Smooth muscle cell (in vitro differentiated cells): ENCODE measurements around the gene PPP1CB. TPM values are rescaled to one million over a fixed set of nuclear protein-coding genes. Genes with fewer than 3 reads are reported as not detected.

Source experiments
- DNase-seq: peaks from one replicate; lab custom pipeline; 2025; ENCODE audit not compliant: unreplicated experiment; lab: John Stamatoyannopoulos, UW
- H2AFZ ChIP-seq: fragments of 200-600 bp; sonication (generic); 2 replicates; pipeline ENCODE4 v1.6.0; 2016; ENCODE audit warnings: antibody characterized with exemption, low read depth, mild to moderate bottlenecking
- H3F3A ChIP-seq: fragments of 200-600 bp; sonication (generic); 2 replicates; pipeline ENCODE4 v1.6.0; 2017; ENCODE audit warnings: antibody characterized with exemption, low read depth
- H3K27ac ChIP-seq: fragments of 200-600 bp; sonication (generic); 2 replicates; pipeline ENCODE4 v1.5.1; 2016; ENCODE audit warnings: low read depth, mild to moderate bottlenecking
- H3K27me3 ChIP-seq: fragments of 200-600 bp; sonication (generic); 2 replicates; pipeline ENCODE4 v1.6.1; 2016; ENCODE audit warnings: low read depth, mild to moderate bottlenecking
- H3K36me3 ChIP-seq: fragments of 200-600 bp; sonication (generic); 2 replicates; pipeline ENCODE4 v1.5.1; 2016; ENCODE audit warnings: low read depth
- H3K4me1 ChIP-seq: fragments of 200-600 bp; sonication (generic); 2 replicates; pipeline ENCODE4 v1.5.1; 2016; ENCODE audit warnings: low read depth
- H3K4me2 ChIP-seq: fragments of 200-600 bp; sonication (generic); 2 replicates; pipeline ENCODE4 v1.6.0; 2016; ENCODE audit warnings: mild to moderate bottlenecking
- H3K4me3 ChIP-seq: fragments of 200-600 bp; sonication (generic); 2 replicates; pipeline ENCODE4 v1.5.1; 2016; ENCODE audit warnings: mild to moderate bottlenecking
- H3K79me2 ChIP-seq: fragments of 200-600 bp; sonication (generic); 2 replicates; pipeline ENCODE4 v1.6.0; 2016; ENCODE audit warnings: low read depth, mild to moderate bottlenecking
- H3K9ac ChIP-seq: fragments of 200-600 bp; sonication (generic); 2 replicates; pipeline ENCODE4 v1.6.0; 2016; ENCODE audit warnings: low read depth
- H3K9me3 ChIP-seq: fragments of 200-600 bp; sonication (generic); replicated peaks from 2 replicates; pipeline ENCODE4 v1.5.1; 2016; ENCODE audit warnings: low read depth
- H4K20me1 ChIP-seq: fragments of 200-600 bp; sonication (generic); 2 replicates; pipeline ENCODE4 v1.6.0; 2016; ENCODE audit warnings: low read depth
- WGBS: methylation state at CpG from one replicate; pipeline ENCODE4 v1.1.7; 2016; ENCODE audit warnings: low lambda C conversion rate; 5-methylcytosine and 5-hydroxymethylcytosine counted together
- polyA plus RNA-seq: library from polyadenylated mRNA; unstranded; fragments of >200 nt; fragmentation: Nextera tagmentation; extraction: Ambion mirVana; gene quantifications from 2 replicates; pipeline ENCODE4 v1.2.1, GENCODE V29; 2016
- total RNA-seq: library from RNA; depleted of rRNA; stranded (reverse); fragments of >200 nt; gene quantifications from 2 replicates; pipeline ENCODE4 v1.2.3, GENCODE V29; 2014
- TF ChIP-seq, protein P1 (sequence below): fragments of 200-600 bp; sonication (generic); IDR thresholded peaks from 2 replicates; pipeline ENCODE4 v1.5.1; 2017; ENCODE audit warnings: borderline replicate concordance, mild to moderate bottlenecking, antibody characterized with exemption; ENCODE audit not compliant: insufficient read depth, poor library complexity, severe bottlenecking

The PPP1CB gene
- total and polyA plus RNA-seq, 2 experiments from 2014 or later: 66.8 to 193 TPM

DNA sequence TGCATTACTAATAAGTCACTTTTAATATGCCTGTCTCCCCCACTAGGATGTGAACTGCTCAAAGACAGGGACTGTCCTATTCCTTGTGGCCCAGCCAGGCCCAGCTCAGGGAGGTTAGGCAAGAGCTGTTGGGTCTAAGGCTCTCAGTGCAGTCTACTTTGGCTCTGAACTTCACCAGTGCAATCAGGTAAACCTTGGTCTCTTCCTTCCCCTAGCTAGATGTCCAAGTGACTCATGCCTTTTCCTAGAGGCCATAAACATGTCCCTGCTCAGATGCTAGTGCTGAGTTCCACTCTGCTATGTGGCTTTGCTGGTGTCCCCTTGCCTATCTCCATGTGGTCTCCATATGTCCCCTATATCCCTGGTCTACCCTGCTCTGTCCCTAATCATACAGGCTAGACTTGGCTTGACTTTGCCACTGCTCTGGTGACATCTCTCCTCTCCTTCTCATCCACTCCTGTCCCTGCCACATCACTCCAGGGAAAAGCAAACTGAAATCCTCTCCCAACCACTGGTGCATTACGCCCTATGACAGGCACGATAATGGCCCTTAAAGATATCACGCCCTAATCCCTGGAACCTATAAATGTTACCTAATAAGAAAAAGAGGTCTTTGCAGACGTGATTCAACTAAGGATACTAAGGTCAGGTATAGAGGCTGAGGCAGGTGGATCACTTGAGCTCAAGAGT, 45.7 kb upstream of the PPP1CB start:
- Histone ChIP-seq H3K27ac (no peak overlapping the region), H4K20me1 (no peaks in the 10 kb centered on the region), H2AFZ (no peak overlapping the region), H3K4me1 (no peaks in the 10 kb centered on the region), H3F3A (peaks cover 19% of the 10 kb centered on the region), H3K9ac (no peak overlapping the region), H3K9me3 (no peaks in the 10 kb centered on the region), H3K27me3 (no peaks in the 10 kb centered on the region), H3K79me2 (no peaks in the 10 kb centered on the region), H3K4me3 (no peak overlapping the region), H3K4me2 (no peak overlapping the region), H3K36me3 (no peaks in the 10 kb centered on the region)
- WGBS: 89% methylated on average over 4 of the region's 4 CpGs
- TF ChIP-seq, protein P1, sequence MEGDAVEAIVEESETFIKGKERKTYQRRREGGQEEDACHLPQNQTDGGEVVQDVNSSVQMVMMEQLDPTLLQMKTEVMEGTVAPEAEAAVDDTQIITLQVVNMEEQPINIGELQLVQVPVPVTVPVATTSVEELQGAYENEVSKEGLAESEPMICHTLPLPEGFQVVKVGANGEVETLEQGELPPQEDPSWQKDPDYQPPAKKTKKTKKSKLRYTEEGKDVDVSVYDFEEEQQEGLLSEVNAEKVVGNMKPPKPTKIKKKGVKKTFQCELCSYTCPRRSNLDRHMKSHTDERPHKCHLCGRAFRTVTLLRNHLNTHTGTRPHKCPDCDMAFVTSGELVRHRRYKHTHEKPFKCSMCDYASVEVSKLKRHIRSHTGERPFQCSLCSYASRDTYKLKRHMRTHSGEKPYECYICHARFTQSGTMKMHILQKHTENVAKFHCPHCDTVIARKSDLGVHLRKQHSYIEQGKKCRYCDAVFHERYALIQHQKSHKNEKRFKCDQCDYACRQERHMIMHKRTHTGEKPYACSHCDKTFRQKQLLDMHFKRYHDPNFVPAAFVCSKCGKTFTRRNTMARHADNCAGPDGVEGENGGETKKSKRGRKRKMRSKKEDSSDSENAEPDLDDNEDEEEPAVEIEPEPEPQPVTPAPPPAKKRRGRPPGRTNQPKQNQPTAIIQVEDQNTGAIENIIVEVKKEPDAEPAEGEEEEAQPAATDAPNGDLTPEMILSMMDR: no peak
- no peak for DNase-seq

DNA sequence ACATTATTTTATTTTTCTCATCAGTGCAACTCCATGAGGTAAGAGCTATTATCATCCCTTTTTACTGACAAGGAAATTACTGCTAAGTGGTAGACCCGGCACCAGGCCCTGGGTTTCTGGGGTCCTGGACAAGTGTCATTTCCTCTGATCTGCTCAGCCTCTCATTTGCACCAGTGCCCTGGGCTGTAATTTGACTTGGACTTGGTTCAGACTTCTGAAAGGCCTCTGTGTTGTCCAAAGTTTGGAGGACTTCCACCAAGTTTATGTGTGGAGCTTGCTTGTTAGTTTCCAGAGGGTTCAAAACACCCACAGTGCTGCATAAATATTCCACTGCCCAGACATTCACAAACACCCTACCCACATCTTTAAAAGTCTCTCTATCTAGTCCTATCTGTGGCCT, 44.0 kb upstream of the PPP1CB start:
- WGBS: 56% methylated on average over 1 of the region's 1 CpG

DNA sequence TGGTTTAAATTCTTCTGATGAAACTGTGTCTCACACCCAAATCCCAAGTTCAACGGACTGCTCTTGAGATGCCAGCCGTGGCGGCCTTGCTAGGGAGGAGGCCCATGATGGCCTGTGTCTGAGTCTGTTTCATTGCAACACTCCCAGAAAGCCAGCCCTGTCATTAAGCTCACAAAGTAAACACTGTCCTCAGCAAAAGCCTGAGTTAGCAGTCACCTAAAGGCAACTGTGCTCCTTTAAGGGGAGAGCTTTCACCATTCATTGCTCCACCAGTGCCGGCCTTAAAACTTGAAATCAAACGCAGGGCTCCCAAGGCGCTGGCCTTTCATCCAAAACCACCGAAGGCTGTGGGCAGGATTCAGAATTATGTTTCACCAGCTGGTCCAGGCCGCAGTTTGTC, 42.5 kb upstream of the PPP1CB start:
- Histone ChIP-seq H3K4me3 (no peak overlapping the region), H3F3A (peaks cover 29% of the 10 kb centered on the region), H3K4me2 (peak overlapping the region; percentile 59), H3K36me3 (no peaks in the 10 kb centered on the region), H3K79me2 (no peaks in the 10 kb centered on the region), H3K27me3 (no peaks in the 10 kb centered on the region), H3K4me1 (no peaks in the 10 kb centered on the region), H4K20me1 (no peaks in the 10 kb centered on the region), H2AFZ (peak overlapping the region; percentile 85), H3K9me3 (no peaks in the 10 kb centered on the region), H3K27ac (peak overlapping the region; percentile 83), H3K9ac (no peak overlapping the region)
- TF ChIP-seq, protein P1: no peak
- WGBS: 19% methylated on average over 8 of the region's 8 CpGs
- DNase-seq: no peak

More for the DNA sequence above, 44.0 kb upstream of the PPP1CB start:
- Histone ChIP-seq H3K4me1 (no peaks in the 10 kb centered on the region), H3F3A (peaks cover 26% of the 10 kb centered on the region), H3K79me2 (no peaks in the 10 kb centered on the region), H2AFZ (no peak overlapping the region), H3K9ac (no peak overlapping the region), H3K36me3 (no peaks in the 10 kb centered on the region), H3K27me3 (no peaks in the 10 kb centered on the region), H3K27ac (peak overlapping the region; percentile 83), H3K4me2 (no peak overlapping the region), H3K4me3 (no peak overlapping the region), H4K20me1 (no peaks in the 10 kb centered on the region), H3K9me3 (no peaks in the 10 kb centered on the region)
- DNase-seq: no peak
- TF ChIP-seq, protein P1: no peak

DNA sequence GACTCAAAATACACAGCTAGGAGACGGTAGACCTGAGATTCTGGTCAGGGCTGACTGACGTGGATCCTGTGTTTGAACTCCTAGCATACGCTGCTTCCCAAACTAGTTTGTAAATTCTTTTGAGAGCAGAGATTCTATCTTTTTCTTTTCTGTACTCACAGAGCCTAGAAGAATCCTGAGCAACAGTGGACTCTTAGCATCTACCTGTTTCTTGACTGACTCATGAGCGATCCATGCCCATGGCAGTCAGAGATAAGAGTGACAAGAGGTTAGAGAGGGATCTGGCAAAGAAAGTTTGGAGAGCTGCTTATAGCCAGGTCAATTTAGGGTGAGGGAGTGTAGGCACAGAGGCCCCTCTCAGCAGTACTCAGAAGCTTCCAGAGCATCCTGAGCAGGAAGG, 41.1 kb upstream of the PPP1CB start:
- no peak overlapping the region for H3K4me2 ChIP-seq
- H3F3A ChIP-seq: peaks cover 31% of the 10 kb centered on the region
- 70% methylated on average over 4 of the region's 4 CpGs for WGBS
- no peak overlapping the region for H3K4me3 ChIP-seq
- H3K9me3 ChIP-seq: no peaks in the 10 kb centered on the region
- no peak overlapping the region for H2AFZ ChIP-seq
- H3K79me2 ChIP-seq: no peaks in the 10 kb centered on the region
- H4K20me1 ChIP-seq: no peaks in the 10 kb centered on the region
- H3K4me1 ChIP-seq: no peaks in the 10 kb centered on the region
- no peak overlapping the region for H3K9ac ChIP-seq
- DNase-seq: no peak
- TF ChIP-seq, protein P1: no peak
- H3K27me3 ChIP-seq: no peaks in the 10 kb centered on the region
- H3K36me3 ChIP-seq: no peaks in the 10 kb centered on the region
- peak overlapping the region; percentile 17 for H3K27ac ChIP-seq
